Naive thymus-derived CD8-positive, alpha-beta T cell (primary cell): ENCODE data around the gene FFAR1. TPM values are rescaled to one million over a fixed set of nuclear protein-coding genes. Genes with fewer than 3 reads are reported as not detected.

Experiments used
- ATAC-seq, 2 donors: fragments of 150-1000 bp; cut with Tn5 transposase in 1 of 2; sonication (Bioruptor Pico), chemical (Tn5 transposase) in 1 of 2; 1 replicate in 1 of 2; 2 replicates in 1 of 2; pipeline ENCODE4 v1.10.0; 2021; ENCODE audit warnings: mild to moderate bottlenecking in 2 of 2, moderate library complexity in 2 of 2
- POLR2A ChIA-PET: fragments of 350-600 bp; sonication (Branson Sonifier 250); formaldehyde crosslinking; loops from one replicate; lab custom pipeline; 2021; ENCODE audit warnings: antibody characterized with exemption; lab: Charles Lee
- DNase-seq, 10 donors: peaks; one replicate each; pipeline versions ENCODE4 v3.0.0 to v3.0.0-alpha.2; 2020 to 2022
- H3K27ac Mint-ChIP-seq, 10 donors: one replicate each; pipeline ENCODE4 v1.8.0; 2020 to 2022; ENCODE audit warnings: mild to moderate bottlenecking in 10 of 10, mixed read lengths in 10 of 10, moderate library complexity in 4 of 10, inconsistent platforms in 1 of 10
- H3K27me3 Mint-ChIP-seq, 5 donors: one replicate each; pipeline ENCODE4 v1.8.0; 2021 to 2022; ENCODE audit warnings: mixed read lengths in 5 of 5
- H3K36me3 Mint-ChIP-seq, 3 donors: one replicate each; pipeline ENCODE4 v1.8.0; 2020 to 2022; ENCODE audit warnings: mixed read lengths in 3 of 3, mild to moderate bottlenecking in 2 of 3, inconsistent platforms in 1 of 3
- H3K4me1 Mint-ChIP-seq, 4 donors: one replicate each; pipeline ENCODE4 v1.8.0; 2021 to 2022; ENCODE audit warnings: mixed read lengths in 4 of 4
- H3K4me3 Mint-ChIP-seq, 10 donors: one replicate each; pipeline ENCODE4 v1.8.0; 2020 to 2022; ENCODE audit warnings: mild to moderate bottlenecking in 10 of 10, mixed read lengths in 10 of 10, moderate library complexity in 6 of 10, inconsistent platforms in 1 of 10
- H3K9me3 Mint-ChIP-seq, 9 donors: one replicate each; pipeline ENCODE4 v1.8.0; 2020 to 2022; ENCODE audit warnings: mixed read lengths in 9 of 9, mild to moderate bottlenecking in 3 of 9, inconsistent platforms in 1 of 9, moderate library complexity in 1 of 9
- polyA plus RNA-seq, 3 donors: library from polyadenylated mRNA; unstranded; fragments of 300-500 nt; fragmentation: Illumina TruSeq; gene quantifications; one replicate each; pipeline ENCODE4 v1.2.3, GENCODE V29; 2021
- total RNA-seq, 8 experiments: library from RNA in 2 of 8; stranded (reverse) in 2 of 8; gene quantifications; one replicate each; pipeline ENCODE4 v1.2.3 and lab custom pipeline; 2021 to 2026

Gene FFAR1
- total and polyA plus RNA-seq, 5 experiments from 2014 or later, result not detected

- Mint-ChIP-seq H3K27me3 (peaks cover 1 to 18% (median 13%) of the 10 kb centered on the region in 5 donors), H3K4me3 (no peak overlapping the region), H3K9me3 (no peaks in the 10 kb centered on the region), H3K36me3 (no peaks in the 10 kb centered on the region), H3K27ac (no peak overlapping the region), H3K4me1 (peaks cover 12 to 56% (median 15%) of the 10 kb centered on the region in 4 donors)
- DNase-seq (no peak), ATAC-seq (no peak)
- POLR2A ChIA-PET, result no interaction called here
These were observed 13.5 kb upstream of the FFAR1 start for GRCh38 chr19:35334144-35334753.

- no peak overlapping the region for H3K4me3 Mint-ChIP-seq
- peaks cover 12 to 48% (median 15%) of the 10 kb centered on the region in 4 donors for H3K4me1 Mint-ChIP-seq
- no peaks in the 10 kb centered on the region for H3K9me3 Mint-ChIP-seq
- peaks cover 0 to 6% (median 4%) of the 10 kb centered on the region in 5 donors for H3K27me3 Mint-ChIP-seq
- peak overlapping the region in 2 of 10 donors; percentile 64 to 87 for H3K27ac Mint-ChIP-seq
- DNase-seq (no peak), ATAC-seq (no peak)
- POLR2A ChIA-PET, result no interaction called here
- no peaks in the 10 kb centered on the region for H3K36me3 Mint-ChIP-seq
These were observed 11.3 kb upstream of the FFAR1 start for GRCh38 chr19:35336166-35336955.

GRCh38 chr19:35337097-35337983 is 10.4 kb upstream of the FFAR1 start:
- ATAC-seq (no peak), DNase-seq (no peak)
- no peaks in the 10 kb centered on the region for H3K36me3 Mint-ChIP-seq
- H3K9me3 Mint-ChIP-seq, result no peaks in the 10 kb centered on the region
- peak overlapping the region in 2 of 10 donors; percentile 9 to 32 for H3K27ac Mint-ChIP-seq
- peaks cover 12 to 47% (median 16%) of the 10 kb centered on the region in 4 donors for H3K4me1 Mint-ChIP-seq
- POLR2A ChIA-PET, result no interaction called here
- peaks cover 0 to 6% (median under 1%) of the 10 kb centered on the region in 5 donors for H3K27me3 Mint-ChIP-seq
- H3K4me3 Mint-ChIP-seq, result peak overlapping the region in 1 of 10 donors; percentile 16

- POLR2A ChIA-PET, result interaction anchor here (1.0 kb wide), 1 partner anchor 106 kb away, joined by 3 read pairs; no protein-coding TSS in a partner anchor
- peaks cover 0 to 6% (median 2%) of the 10 kb centered on the region in 5 donors for H3K27me3 Mint-ChIP-seq
These were observed 9.8 kb upstream of the FFAR1 start for GRCh38 chr19:35337984-35338296.

GRCh38 chr19:35340431-35340830 is 7.3 kb upstream of the FFAR1 start:
- DNase-seq (no peak), ATAC-seq (no peak)
- Mint-ChIP-seq H3K27ac (no peak overlapping the region), H3K36me3 (no peaks in the 10 kb centered on the region), H3K4me3 (no peak overlapping the region), H3K27me3 (peaks cover 0 to 10% (median 2%) of the 10 kb centered on the region in 5 donors), H3K9me3 (no peaks in the 10 kb centered on the region), H3K4me1 (peaks cover 0 to 35% (median 4%) of the 10 kb centered on the region in 4 donors)
- POLR2A ChIA-PET, result no interaction called here

More at GRCh38 chr19:35337984-35338296, 9.8 kb upstream of the FFAR1 start:
- peak overlapping the region in 1 of 10 donors; percentile 45 for H3K27ac Mint-ChIP-seq
- H3K36me3 Mint-ChIP-seq, result no peaks in the 10 kb centered on the region
- ATAC-seq (no peak), DNase-seq (no peak)
- H3K4me3 Mint-ChIP-seq, result no peak overlapping the region
- peaks cover 6 to 44% (median 11%) of the 10 kb centered on the region in 4 donors for H3K4me1 Mint-ChIP-seq
- H3K9me3 Mint-ChIP-seq, result no peaks in the 10 kb centered on the region

GRCh38 chr19:35341006-35341405 is 6.7 kb upstream of the FFAR1 start:
- no peaks in the 10 kb centered on the region for H3K36me3 Mint-ChIP-seq
- DNase-seq (no peak), ATAC-seq (no peak)
- H3K27ac Mint-ChIP-seq, result no peak overlapping the region
- peaks cover 0 to 14% (median 2%) of the 10 kb centered on the region in 5 donors for H3K27me3 Mint-ChIP-seq
- POLR2A ChIA-PET, result no interaction called here
- no peaks in the 10 kb centered on the region for H3K9me3 Mint-ChIP-seq
- peaks cover 4 to 37% (median 7%) of the 10 kb centered on the region in 4 donors for H3K4me1 Mint-ChIP-seq
- H3K4me3 Mint-ChIP-seq, result no peak overlapping the region

- no peaks in the 10 kb centered on the region for H3K9me3 Mint-ChIP-seq
- ATAC-seq (no peak), DNase-seq (no peak)
- POLR2A ChIA-PET, result no interaction called here
- peaks cover 0 to 17% (median under 1%) of the 10 kb centered on the region in 5 donors for H3K27me3 Mint-ChIP-seq
- H3K36me3 Mint-ChIP-seq, result no peaks in the 10 kb centered on the region
- no peak overlapping the region for H3K4me3 Mint-ChIP-seq
- no peak overlapping the region for H3K27ac Mint-ChIP-seq
- peaks cover 11 to 38% (median 12%) of the 10 kb centered on the region in 4 donors for H3K4me1 Mint-ChIP-seq
These were observed 6.0 kb upstream of the FFAR1 start for GRCh38 chr19:35341565-35342225.

- Mint-ChIP-seq H3K4me1 (peaks cover 16 to 39% (median 19%) of the 10 kb centered on the region in 4 donors), H3K36me3 (no peaks in the 10 kb centered on the region)
- ATAC-seq, result no peak
These were observed 5.3 kb upstream of the FFAR1 start for GRCh38 chr19:35342430-35342829.

GRCh38 chr19:35344511-35345031 is 3.1 kb upstream of the FFAR1 start:
- peak overlapping the region in 1 of 10 donors; percentile 8 for H3K4me3 Mint-ChIP-seq
- no peak for ATAC-seq
- H3K27me3 Mint-ChIP-seq, result peaks cover 0 to 19% (median 2%) of the 10 kb centered on the region in 5 donors
- DNase-seq, result no peak
- H3K9me3 Mint-ChIP-seq, result no peaks in the 10 kb centered on the region
- POLR2A ChIA-PET, result interaction anchor here (0.5 to 0.6 kb wide), 2 partner anchors 12 to 133 kb away, joined by 3 read pairs; no protein-coding TSS in a partner anchor
- no peaks in the 10 kb centered on the region for H3K36me3 Mint-ChIP-seq
- H3K4me1 Mint-ChIP-seq, result peaks cover 21 to 54% (median 28%) of the 10 kb centered on the region in 4 donors
- H3K27ac Mint-ChIP-seq, result no peak overlapping the region

More at GRCh38 chr19:35342430-35342829, 5.3 kb upstream of the FFAR1 start:
- H3K9me3 Mint-ChIP-seq, result no peaks in the 10 kb centered on the region
- no peak for DNase-seq
- peak overlapping the region in 1 of 10 donors; percentile 8 for H3K27ac Mint-ChIP-seq
- H3K4me3 Mint-ChIP-seq, result no peak overlapping the region
- peaks cover 0 to 18% (median 0%) of the 10 kb centered on the region in 5 donors for H3K27me3 Mint-ChIP-seq
- POLR2A ChIA-PET, result no interaction called here

GRCh38 chr19:35345671-35346111 is 2.0 kb upstream of the FFAR1 start:
- Mint-ChIP-seq H3K4me1 (peaks cover 21 to 56% (median 28%) of the 10 kb centered on the region in 4 donors), H3K4me3 (peak overlapping the region in 3 of 10 donors; percentile 28 to 75 (median 74)), H3K9me3 (no peaks in the 10 kb centered on the region), H3K36me3 (no peaks in the 10 kb centered on the region), H3K27ac (peak overlapping the region in 5 of 10 donors; percentile 41 to 98 (median 49)), H3K27me3 (peaks cover 0 to 20% (median 5%) of the 10 kb centered on the region in 5 donors)
- DNase-seq (no peak), ATAC-seq (no peak)
- POLR2A ChIA-PET, result interaction anchor here (1.1 kb wide), 1 partner anchor 77 kb away, joined by 3 read pairs; the partner anchor contains the start of gene USF2

- POLR2A ChIA-PET, result interaction anchor here (1.1 to 1.2 kb wide), 2 partner anchors 14 to 78 kb away, joined by 3 read pairs; partner anchors contain the start of gene USF2
- Mint-ChIP-seq H3K4me3 (peak overlapping the region; percentile 59 to 82 (median 75)), H3K36me3 (no peaks in the 10 kb centered on the region), H3K4me1 (peaks cover 21 to 56% (median 28%) of the 10 kb centered on the region in 4 donors), H3K9me3 (no peaks in the 10 kb centered on the region), H3K27me3 (peaks cover 0 to 20% (median 5%) of the 10 kb centered on the region in 5 donors), H3K27ac (peak overlapping the region; percentile 36 to 98 (median 76))
- DNase-seq (peak; percentile 67 to 90 (median 74)), ATAC-seq (peak; percentile 78 to 87)
These were observed 1.3 kb upstream of the FFAR1 start for GRCh38 chr19:35346193-35347052.
